H9 (cell line): Measurements from ENCODE around the gene VWDE. TPM values are rescaled to one million over a fixed set of nuclear protein-coding genes. Genes with fewer than 3 reads are reported as not detected.

ENCODE experiments used
- DNase-seq: peaks from one replicate; pipeline ENCODE4 v3.0.0-alpha.2; 2017
- H2AFZ ChIP-seq: one replicate; pipeline ENCODE4 v1.6.1; 2013; ENCODE audit warnings: mild to moderate bottlenecking, low read length, control low read depth, moderate library complexity
- H2AK5ac ChIP-seq: 2 replicates; pipeline ENCODE4 v1.6.1; 2013; ENCODE audit warnings: low read length, control low read depth, mixed read lengths; ENCODE audit not compliant: insufficient read length
- H2BK120ac ChIP-seq: one replicate; pipeline ENCODE4 v1.6.1; 2013; ENCODE audit warnings: low read depth, mild to moderate bottlenecking, low read length, control low read depth, inconsistent platforms; ENCODE audit not compliant: poor library complexity, severe bottlenecking
- H2BK12ac ChIP-seq: 2 replicates; pipeline ENCODE4 v1.6.1; 2013; ENCODE audit warnings: low read length, control low read depth, mixed read lengths, low read depth; ENCODE audit not compliant: insufficient read length
- H2BK15ac ChIP-seq: 2 replicates; pipeline ENCODE4 v1.6.1; 2013; ENCODE audit warnings: low read depth, low read length, control low read depth
- H2BK20ac ChIP-seq: one replicate; pipeline ENCODE4 v1.6.1; 2013; ENCODE audit warnings: low read depth, mild to moderate bottlenecking, low read length, control low read depth, inconsistent platforms; ENCODE audit not compliant: poor library complexity, severe bottlenecking
- H2BK5ac ChIP-seq: 2 replicates; pipeline ENCODE4 v1.6.1; 2013; ENCODE audit warnings: low read length, control low read depth, mixed read lengths; ENCODE audit not compliant: insufficient read length
- H3K14ac ChIP-seq: 2 replicates; pipeline ENCODE4 v1.6.1; 2013; ENCODE audit warnings: low read length, control low read depth; ENCODE audit not compliant: insufficient read depth
- H3K18ac ChIP-seq: 2 replicates; pipeline ENCODE4 v1.6.1; 2013; ENCODE audit warnings: low read depth, mild to moderate bottlenecking, mixed read lengths, low read length, control low read depth; ENCODE audit not compliant: insufficient read length
- H3K23ac ChIP-seq: 2 replicates; pipeline ENCODE4 v1.6.1; 2013; ENCODE audit warnings: low read length, control low read depth, mixed read lengths, low read depth; ENCODE audit not compliant: insufficient read length
- H3K23me2 ChIP-seq: 2 replicates; pipeline ENCODE4 v1.6.1; 2013; ENCODE audit warnings: low read depth, mild to moderate bottlenecking, mixed read lengths, low read length, control low read depth; ENCODE audit not compliant: insufficient read length, poor library complexity, severe bottlenecking
- H3K27ac ChIP-seq: 2 replicates; pipeline ENCODE4 v1.5.1; 2013; ENCODE audit warnings: low read length, control low read depth, mixed read lengths, low read depth; ENCODE audit not compliant: insufficient read length
- H3K27me3 ChIP-seq: 2 replicates; pipeline ENCODE4 v1.6.1; 2013; ENCODE audit warnings: low read length, control low read depth, inconsistent platforms; ENCODE audit not compliant: insufficient read depth
- H3K4ac ChIP-seq: 2 replicates; pipeline ENCODE4 v1.6.1; 2013; ENCODE audit warnings: low read depth, mild to moderate bottlenecking, control low read depth, inconsistent platforms, low read length, moderate library complexity
- H3K4me1 ChIP-seq: 2 replicates; pipeline ENCODE4 v1.6.1; 2013; ENCODE audit warnings: low read length, control low read depth, inconsistent platforms; ENCODE audit not compliant: insufficient read depth
- H3K4me2 ChIP-seq: 2 replicates; pipeline ENCODE4 v1.6.1; 2013; ENCODE audit warnings: low read length, control low read depth, mixed read lengths; ENCODE audit not compliant: insufficient read length, insufficient read depth
- H3K56ac ChIP-seq: 2 replicates; pipeline ENCODE4 v1.6.1; 2013; ENCODE audit warnings: low read depth, mild to moderate bottlenecking, mixed read lengths, low read length, control low read depth; ENCODE audit not compliant: insufficient read length
- H3K79me1 ChIP-seq: 2 replicates; pipeline ENCODE4 v1.6.1; 2013; ENCODE audit warnings: low read depth, mild to moderate bottlenecking, moderate library complexity, low read length, control low read depth, inconsistent platforms; ENCODE audit not compliant: insufficient read depth, poor library complexity, severe bottlenecking
- H3K79me2 ChIP-seq: 2 replicates; pipeline ENCODE4 v1.6.1; 2013; ENCODE audit warnings: low read length, control low read depth, inconsistent platforms; ENCODE audit not compliant: insufficient read depth
- H3K9ac ChIP-seq: 2 replicates; pipeline ENCODE4 v1.6.1; 2013; ENCODE audit warnings: low read length, control low read depth, mixed read lengths; ENCODE audit not compliant: insufficient read length; ENCODE audit errors: extremely low read depth
- H3K9me3 ChIP-seq: one replicate; pipeline ENCODE4 v1.6.1; 2013; ENCODE audit warnings: low read depth, low read length, inconsistent platforms; ENCODE audit not compliant: control insufficient read depth
- H3T11ph ChIP-seq: one replicate; pipeline ENCODE4 v1.6.1; 2013; ENCODE audit warnings: mild to moderate bottlenecking, low read length, control low read depth, inconsistent platforms
- H4K20me1 ChIP-seq: one replicate; pipeline ENCODE4 v1.6.1; 2013; ENCODE audit not compliant: control insufficient read depth, insufficient read length, insufficient read depth
- H4K5ac ChIP-seq: 2 replicates; pipeline ENCODE4 v1.6.1; 2013; ENCODE audit warnings: low read depth, mild to moderate bottlenecking, mixed read lengths, low read length, control low read depth; ENCODE audit not compliant: insufficient read length
- H4K8ac ChIP-seq: replicated peaks from 2 replicates; pipeline ENCODE4 v1.6.1; 2013; ENCODE audit warnings: low read length, control low read depth, mixed read lengths, low read depth; ENCODE audit not compliant: insufficient read length
- H4K91ac ChIP-seq: 2 replicates; pipeline ENCODE4 v1.6.1; 2013; ENCODE audit warnings: low read depth, mild to moderate bottlenecking, moderate library complexity, mixed read lengths, low read length, control low read depth; ENCODE audit not compliant: insufficient read length
- H3K27ac Mint-ChIP-seq, 3 experiments: 2 replicates in 2 of 3; 3 replicates in 1 of 3; pipeline ENCODE4 v1.8.0; 2020 to 2021; ENCODE audit warnings: mixed read lengths in 3 of 3, mild to moderate bottlenecking in 1 of 3, moderate library complexity in 1 of 3
- H3K27me3 Mint-ChIP-seq: 2 replicates; pipeline ENCODE4 v1.8.0; 2021; ENCODE audit warnings: low read depth, mild to moderate bottlenecking, moderate library complexity, mixed read lengths
- H3K36me3 Mint-ChIP-seq, 3 experiments: 2 replicates in 2 of 3; 3 replicates in 1 of 3; pipeline ENCODE4 v1.8.0; 2020 to 2021; ENCODE audit warnings: low read depth in 3 of 3, mixed read lengths in 3 of 3; ENCODE audit not compliant: insufficient read depth in 1 of 3
- H3K4me1 Mint-ChIP-seq, 2 experiments: 2 replicates each; pipeline ENCODE4 v1.8.0; 2020; ENCODE audit warnings: mixed read lengths in 2 of 2
- H3K4me3 Mint-ChIP-seq, 2 experiments: 2 replicates in 1 of 2; 3 replicates in 1 of 2; pipeline ENCODE4 v1.8.0; 2020 to 2021; ENCODE audit warnings: mild to moderate bottlenecking in 2 of 2, mixed read lengths in 2 of 2, moderate library complexity in 1 of 2
- H3K9me3 Mint-ChIP-seq, 2 experiments: 2 replicates in 1 of 2; 3 replicates in 1 of 2; pipeline ENCODE4 v1.8.0; 2020; ENCODE audit warnings: mild to moderate bottlenecking in 2 of 2, mixed read lengths in 2 of 2, moderate library complexity in 1 of 2
- CTCF ChIP-seq: fragments of 200-600 bp; sonication (generic); conservative IDR thresholded peaks from 3 replicates; pipeline ENCODE4 v1.8.0; 2021; ENCODE audit warnings: antibody characterized with exemption, mild to moderate bottlenecking
- WGBS: extraction: QIAGEN DNeasy Blood & Tissue Kit; methylation state at CpG from one replicate; pipeline ENCODE4 v1.1.7; 2013; ENCODE audit warnings: missing lambda C conversion rate, low lambda C conversion rate, mixed read lengths; ENCODE audit not compliant: insufficient read length; ENCODE audit errors: extremely low coverage; 5-methylcytosine and 5-hydroxymethylcytosine counted together
- total RNA-seq: library from RNA; stranded (reverse); gene quantifications from 2 replicates; pipeline ENCODE4 v1.2.1, GENCODE V29; 2021

VWDE gene
- total RNA-seq, 1 experiment from 2014 or later, result 18.1 TPM

GRCh38 chr7:12440229-12440628 is 36.6 kb upstream of the VWDE start:
- no peak for DNase-seq
- H2BK12ac ChIP-seq, result no peak overlapping the region
- H3K9ac ChIP-seq, result no peak overlapping the region
- H3K23ac ChIP-seq, result no peak overlapping the region
- no peak overlapping the region for H3K4ac ChIP-seq
- TF ChIP-seq CTCF, result no peak
- peaks cover 2% of the 10 kb centered on the region; the same call in 1 of the 2 replicates for H3K4me1 ChIP-seq
- no peaks in the 10 kb centered on the region for H3K79me1 ChIP-seq
- H3K56ac ChIP-seq, result no peak overlapping the region
- H2BK15ac ChIP-seq, result no peak overlapping the region
- no peak overlapping the region for H3K4me3 Mint-ChIP-seq
- H3K27ac Mint-ChIP-seq, result no peak overlapping the region
- H2AK5ac ChIP-seq, result no peak overlapping the region
- no peak overlapping the region for H2BK120ac ChIP-seq
- H3K79me2 ChIP-seq, result no peaks in the 10 kb centered on the region
- H3K4me1 Mint-ChIP-seq, result peaks cover 10 to 11% of the 10 kb centered on the region in 2 experiments
- H3K27ac ChIP-seq, result no peak overlapping the region
- H3K27me3 ChIP-seq, result no peaks in the 10 kb centered on the region
- no peaks in the 10 kb centered on the region for H3K9me3 ChIP-seq
- H3K27me3 Mint-ChIP-seq, result no peaks in the 10 kb centered on the region
- no peak overlapping the region for H3K4me2 ChIP-seq
- H3K9me3 Mint-ChIP-seq, result no peaks in the 10 kb centered on the region
- no peak overlapping the region for H4K91ac ChIP-seq
- no peak overlapping the region for H3K14ac ChIP-seq
- H3K23me2 ChIP-seq, result no peaks in the 10 kb centered on the region
- WGBS, result no CpG with 5 or more reads among the region's 5 CpGs
- no peak overlapping the region for H3K18ac ChIP-seq
- H4K20me1 ChIP-seq, result no peaks in the 10 kb centered on the region
- no peak overlapping the region for H2BK20ac ChIP-seq
- H3T11ph ChIP-seq, result no peak overlapping the region
- no peak overlapping the region for H4K8ac ChIP-seq
- no peak overlapping the region for H2BK5ac ChIP-seq
- no peak overlapping the region for H2AFZ ChIP-seq
- H3K36me3 Mint-ChIP-seq, result no peaks in the 10 kb centered on the region
- no peak overlapping the region for H4K5ac ChIP-seq
